ENCODE results near the gene YPEL1.

Gene YPEL1

DNA sequence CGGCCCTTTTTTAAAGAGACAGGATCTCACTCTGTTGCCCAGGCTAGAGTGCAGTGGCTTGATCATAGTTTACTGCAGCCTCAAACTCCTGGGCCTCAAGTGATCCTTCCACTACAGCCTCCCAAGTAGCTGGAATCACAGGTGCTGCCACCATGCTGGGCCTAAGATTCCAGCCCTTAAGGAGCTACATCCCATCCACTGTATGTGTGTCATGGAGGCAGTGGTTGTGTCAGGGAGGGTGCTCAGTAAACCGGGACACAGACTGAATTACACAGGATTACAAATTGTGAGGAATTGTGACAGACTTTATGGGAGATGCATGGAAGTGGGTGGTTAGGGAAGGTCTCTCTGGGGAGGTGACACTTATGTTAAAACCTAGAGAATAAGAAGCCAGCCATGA, 71.9 kb downstream of the YPEL1 start:
- Histone ChIP-seq H3K4me1 (no peaks in the 10 kb centered on the region), H3K4me2 (ENCODE audit: low read length) (no peak overlapping the region), H3K9ac (no peak overlapping the region), H3K27me3 (ENCODE audit: control insufficient read depth, insufficient read depth, low read length) (no peaks in the 10 kb centered on the region), H3K27ac (no peak overlapping the region), H3K36me3 (ENCODE audit: control insufficient read depth, insufficient read depth, low read length) (no peaks in the 10 kb centered on the region), H3K4me3 (ENCODE audit: low read depth, low read length) (no peak overlapping the region), H2AFZ (no peak overlapping the region), H3K9me3 (ENCODE audit: control insufficient read depth, low read length) (no peaks in the 10 kb centered on the region), H3K79me2 (peaks cover 3% of the 10 kb centered on the region)
- TF ChIP-seq, protein P1, sequence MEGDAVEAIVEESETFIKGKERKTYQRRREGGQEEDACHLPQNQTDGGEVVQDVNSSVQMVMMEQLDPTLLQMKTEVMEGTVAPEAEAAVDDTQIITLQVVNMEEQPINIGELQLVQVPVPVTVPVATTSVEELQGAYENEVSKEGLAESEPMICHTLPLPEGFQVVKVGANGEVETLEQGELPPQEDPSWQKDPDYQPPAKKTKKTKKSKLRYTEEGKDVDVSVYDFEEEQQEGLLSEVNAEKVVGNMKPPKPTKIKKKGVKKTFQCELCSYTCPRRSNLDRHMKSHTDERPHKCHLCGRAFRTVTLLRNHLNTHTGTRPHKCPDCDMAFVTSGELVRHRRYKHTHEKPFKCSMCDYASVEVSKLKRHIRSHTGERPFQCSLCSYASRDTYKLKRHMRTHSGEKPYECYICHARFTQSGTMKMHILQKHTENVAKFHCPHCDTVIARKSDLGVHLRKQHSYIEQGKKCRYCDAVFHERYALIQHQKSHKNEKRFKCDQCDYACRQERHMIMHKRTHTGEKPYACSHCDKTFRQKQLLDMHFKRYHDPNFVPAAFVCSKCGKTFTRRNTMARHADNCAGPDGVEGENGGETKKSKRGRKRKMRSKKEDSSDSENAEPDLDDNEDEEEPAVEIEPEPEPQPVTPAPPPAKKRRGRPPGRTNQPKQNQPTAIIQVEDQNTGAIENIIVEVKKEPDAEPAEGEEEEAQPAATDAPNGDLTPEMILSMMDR (IDR thresholded peaks at IDR 0.05), result no peak

DNA sequence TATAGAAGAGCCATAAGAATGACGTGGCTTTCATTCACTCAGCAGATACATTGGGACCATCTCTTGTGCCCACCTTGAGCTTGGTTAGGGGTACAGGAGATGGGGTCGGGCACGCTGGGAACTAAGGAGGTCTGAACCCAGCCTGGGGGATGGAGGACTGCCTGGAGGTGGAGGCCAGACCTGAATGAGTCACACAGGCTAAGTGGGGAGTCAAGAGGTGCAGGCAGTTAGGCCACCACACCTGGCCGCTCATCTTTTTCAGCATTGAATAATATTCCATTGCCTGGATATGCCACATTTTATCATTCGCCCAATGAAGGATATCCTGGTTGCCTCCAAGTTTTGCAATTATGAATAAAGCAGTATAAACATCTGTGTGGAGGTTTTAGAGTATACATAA, 73.6 kb downstream of the YPEL1 start:
- TF ChIP-seq, protein P1 (IDR thresholded peaks at IDR 0.05), result no peak
- Histone ChIP-seq H3K9me3 (ENCODE audit: control insufficient read depth, low read length) (no peaks in the 10 kb centered on the region), H3K4me3 (ENCODE audit: low read depth, low read length) (no peak overlapping the region), H3K4me2 (ENCODE audit: low read length) (no peak overlapping the region), H3K79me2 (no peaks in the 10 kb centered on the region), H3K27me3 (ENCODE audit: control insufficient read depth, insufficient read depth, low read length) (no peaks in the 10 kb centered on the region), H2AFZ (no peak overlapping the region), H3K27ac (no peak overlapping the region), H3K36me3 (ENCODE audit: control insufficient read depth, insufficient read depth, low read length) (no peaks in the 10 kb centered on the region), H3K4me1 (no peaks in the 10 kb centered on the region), H3K9ac (no peak overlapping the region)

DNA sequence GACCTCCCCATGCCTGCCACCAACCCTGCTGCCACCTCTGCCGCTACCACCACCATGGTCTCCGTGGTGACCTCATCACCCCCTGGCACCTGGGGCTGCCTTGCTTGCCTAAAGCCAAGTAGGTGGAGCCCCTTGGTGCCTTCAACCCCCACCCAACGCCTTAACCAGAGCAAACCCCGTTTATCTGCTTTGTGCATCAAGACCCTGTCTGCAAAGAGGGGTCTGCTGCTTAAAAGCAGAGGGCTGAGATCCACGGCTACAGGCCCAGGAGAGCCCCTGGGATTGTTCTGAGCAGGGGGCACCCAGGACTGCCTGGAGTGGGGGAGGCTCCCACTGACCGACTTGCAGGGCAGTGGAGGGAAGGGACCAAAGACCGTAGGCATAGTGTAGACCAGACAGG, 74.7 kb downstream of the YPEL1 start:
- Histone ChIP-seq H3K4me3 (ENCODE audit: low read depth, low read length) (no peak overlapping the region), H3K36me3 (ENCODE audit: control insufficient read depth, insufficient read depth, low read length) (no peaks in the 10 kb centered on the region), H3K27ac (no peak overlapping the region), H3K4me2 (ENCODE audit: low read length) (no peak overlapping the region), H2AFZ (no peak overlapping the region), H3K79me2 (no peaks in the 10 kb centered on the region), H3K9me3 (ENCODE audit: control insufficient read depth, low read length) (no peaks in the 10 kb centered on the region), H3K9ac (no peak overlapping the region), H3K27me3 (ENCODE audit: control insufficient read depth, insufficient read depth, low read length) (no peaks in the 10 kb centered on the region), H3K4me1 (no peaks in the 10 kb centered on the region)
- TF ChIP-seq, protein P1 (IDR thresholded peaks at IDR 0.05), result no peak

DNA sequence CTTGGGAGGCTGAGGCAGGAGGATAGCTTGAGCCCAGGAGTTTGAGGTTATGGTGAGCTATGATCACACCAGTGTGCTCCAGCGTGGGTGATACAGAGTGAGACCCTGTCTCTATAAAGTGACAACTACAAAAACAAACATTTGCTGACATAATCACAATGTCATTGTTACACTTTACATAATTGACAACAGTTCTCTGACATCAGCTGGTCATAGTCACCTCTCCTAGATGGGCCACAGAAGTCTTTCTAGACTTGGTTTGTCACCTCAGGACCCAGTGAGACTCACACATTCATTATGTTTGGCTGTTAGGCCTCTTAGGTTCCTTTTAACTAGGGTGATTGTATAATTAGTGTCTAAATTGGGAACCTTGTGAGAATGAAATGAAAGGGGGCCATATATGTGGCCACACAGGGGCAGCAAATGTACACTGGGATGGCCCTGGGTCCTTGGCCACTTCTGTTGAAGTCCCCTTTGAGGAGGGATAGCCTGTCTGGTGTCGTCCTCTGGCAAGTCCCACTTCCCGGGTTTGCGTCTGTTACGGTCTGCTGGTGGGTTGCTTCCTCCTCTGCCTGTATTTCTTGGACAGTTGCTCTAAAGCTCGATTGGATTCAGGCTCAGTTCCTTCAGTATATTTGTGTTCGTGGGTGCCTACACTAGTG, 75.6 kb downstream of the YPEL1 start:
- no peaks in the 10 kb centered on the region for H3K4me1 ChIP-seq
- H3K27ac ChIP-seq, result no peak overlapping the region
- H3K4me3 ChIP-seq (ENCODE audit: low read depth, low read length), result no peak overlapping the region
- no peak overlapping the region for H3K4me2 ChIP-seq (ENCODE audit: low read length)
- no peaks in the 10 kb centered on the region for H3K36me3 ChIP-seq (ENCODE audit: control insufficient read depth, insufficient read depth, low read length)
- H3K79me2 ChIP-seq, result no peaks in the 10 kb centered on the region
- H3K9ac ChIP-seq, result no peak overlapping the region
- H2AFZ ChIP-seq, result no peak overlapping the region
- no peaks in the 10 kb centered on the region for H3K9me3 ChIP-seq (ENCODE audit: control insufficient read depth, low read length)
- H3K27me3 ChIP-seq (ENCODE audit: control insufficient read depth, insufficient read depth, low read length), result no peaks in the 10 kb centered on the region
- TF ChIP-seq, protein P1 (IDR thresholded peaks at IDR 0.05), result no peak

DNA sequence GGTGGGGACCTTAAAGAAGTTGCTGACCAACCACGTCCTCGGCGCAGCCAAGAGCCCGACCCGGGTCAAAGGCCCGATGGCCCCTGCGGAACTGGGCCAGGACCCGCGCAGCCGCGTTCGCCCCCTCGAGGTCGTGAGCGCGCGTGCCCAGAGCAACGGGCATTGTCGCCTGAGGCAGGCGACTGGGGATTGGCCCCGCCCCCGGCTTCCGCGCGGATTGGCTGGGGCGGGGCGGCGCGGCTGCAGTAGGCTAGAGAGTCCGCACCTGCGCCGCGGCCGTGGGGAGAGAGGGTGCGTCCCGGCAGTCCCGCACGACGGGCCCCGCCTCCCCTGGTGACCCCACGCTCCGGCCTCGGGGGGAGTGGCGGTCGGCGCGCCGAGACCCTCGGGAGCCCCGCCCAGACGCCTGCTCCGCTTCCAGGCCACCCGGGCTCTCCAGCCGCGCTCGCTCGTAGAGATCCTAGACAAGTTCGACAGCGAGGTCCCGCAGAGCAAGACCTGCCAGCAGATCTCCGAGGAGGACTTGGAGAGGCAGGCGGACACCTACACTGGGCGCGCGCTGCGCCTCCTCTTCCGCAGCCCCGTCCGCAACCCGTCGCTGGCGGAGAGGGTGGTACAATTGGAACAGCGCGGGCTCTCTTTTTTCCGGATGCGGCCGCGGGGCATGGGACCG, 78.1 kb downstream of the YPEL1 start:
- no peak overlapping the region for H3K9ac ChIP-seq
- H3K4me2 ChIP-seq (ENCODE audit: low read length), result peak overlapping the region; percentile 73
- TF ChIP-seq, protein P1 (IDR thresholded peaks at IDR 0.05), result no peak
- H3K4me3 ChIP-seq (ENCODE audit: low read depth, low read length), result peak overlapping the region; percentile 59
- H3K79me2 ChIP-seq, result no peaks in the 10 kb centered on the region
- H3K27ac ChIP-seq, result no peak overlapping the region
- peak overlapping the region; percentile 84 for H2AFZ ChIP-seq
- no peaks in the 10 kb centered on the region for H3K27me3 ChIP-seq (ENCODE audit: control insufficient read depth, insufficient read depth, low read length)
- H3K36me3 ChIP-seq (ENCODE audit: control insufficient read depth, insufficient read depth, low read length), result no peaks in the 10 kb centered on the region
- no peaks in the 10 kb centered on the region for H3K9me3 ChIP-seq (ENCODE audit: control insufficient read depth, low read length)
- no peaks in the 10 kb centered on the region for H3K4me1 ChIP-seq

Measured in parathyroid adenoma (tissue), 2 donors.